BLaER1 treated with 17β-estradiol and CSF1 and Interleukin-3, amounts not matched to agents 10 nM and 100 nM (cell line): Measurements from ENCODE around the gene PLXNC1.

Experiments
- H3K27ac ChIP-seq, 11 experiments: shearing (Covaris generic); formaldehyde crosslinking; 2 replicates each; pipeline ENCODE4 v1.8.1; 2022
- H3K27me3 ChIP-seq, 11 experiments: shearing (Covaris generic); formaldehyde crosslinking; 2 replicates each; pipeline ENCODE4 v1.8.1; 2022
- H3K36me3 ChIP-seq, 11 experiments: shearing (Covaris generic); formaldehyde crosslinking; 2 replicates each; pipeline ENCODE4 v1.8.1; 2022
- H3K4me1 ChIP-seq, 10 experiments: shearing (Covaris generic); formaldehyde crosslinking; 2 replicates each; pipeline ENCODE4 v1.8.1; 2022
- H3K4me2 ChIP-seq, 11 experiments: shearing (Covaris generic); formaldehyde crosslinking; 2 replicates each; pipeline ENCODE4 v1.8.1; 2022
- H3K4me3 ChIP-seq, 10 experiments: shearing (Covaris generic); formaldehyde crosslinking; 2 replicates each; pipeline ENCODE4 v1.8.1; 2022
- H3K9ac ChIP-seq, 11 experiments: shearing (Covaris generic); formaldehyde crosslinking; 2 replicates each; pipeline ENCODE4 v1.8.1; 2022
- H3K9me3 ChIP-seq, 11 experiments: shearing (Covaris generic); formaldehyde crosslinking; replicated peaks in 1 of 11; 2 replicates each; pipeline ENCODE4 v1.8.1; 2022
- H4K20me1 ChIP-seq, 11 experiments: shearing (Covaris generic); formaldehyde crosslinking; 2 replicates each; pipeline ENCODE4 v1.8.1; 2022
- Cebpa-rat ChIP-seq, 11 experiments: shearing (Covaris generic); IDR thresholded peaks; 2 replicates each; pipeline ENCODE4 v1.8.1; 2022

Gene PLXNC1

DNA sequence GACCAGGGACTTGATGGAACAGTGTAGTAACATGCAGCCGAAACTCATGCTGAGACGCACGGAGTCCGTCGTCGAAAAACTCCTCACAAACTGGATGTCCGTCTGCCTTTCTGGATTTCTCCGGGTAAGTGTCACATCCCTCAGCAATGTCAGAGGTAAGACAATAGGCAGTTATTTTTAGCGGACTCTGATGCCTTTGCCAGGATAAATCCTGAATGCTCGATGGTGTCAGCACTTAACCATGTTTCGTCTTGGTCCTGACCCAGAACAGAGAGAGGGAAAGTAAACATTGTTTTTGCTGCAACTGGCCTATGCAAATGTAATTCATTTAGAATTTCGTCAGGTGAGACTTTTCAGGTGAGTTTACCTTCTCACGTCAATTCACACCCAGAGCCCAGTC is 112.3 kb downstream of the PLXNC1 start:
- TF ChIP-seq Cebpa-rat (IDR thresholded peaks at IDR 0.05): no peak
- Histone ChIP-seq H3K9ac (no peak overlapping the region), H3K9me3 (no peaks in the 10 kb centered on the region), H4K20me1 (no peaks in the 10 kb centered on the region), H3K4me2 (no peak overlapping the region), H3K27me3 (no peaks in the 10 kb centered on the region), H3K4me1 (peaks cover 26 to 41% (median 31%) of the 10 kb centered on the region in 10 experiments), H3K36me3 (peaks cover 0 to 30% (median 0%) of the 10 kb centered on the region in 11 experiments; a peak in 7 of 22 replicates), H3K4me3 (no peak overlapping the region), H3K27ac (no peak overlapping the region)

DNA sequence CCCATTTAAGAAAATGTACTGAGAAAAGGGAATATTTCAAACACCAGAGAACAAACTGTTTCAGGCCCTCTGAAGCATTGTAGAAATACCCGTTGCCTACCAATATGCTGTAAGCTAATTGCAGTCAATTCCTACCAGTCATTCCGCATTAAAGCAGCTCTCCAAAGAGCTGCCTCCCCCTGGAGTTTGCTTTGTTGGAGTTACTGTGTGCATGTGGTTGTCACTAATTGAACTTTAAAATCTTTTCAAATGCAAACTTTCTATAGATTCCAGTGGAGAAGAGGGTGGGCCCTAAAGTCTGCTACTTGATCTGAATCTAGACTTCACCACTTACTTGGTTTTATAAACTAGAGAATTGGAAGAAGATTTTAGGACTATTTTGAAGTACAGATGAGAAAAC is 112.7 kb downstream of the PLXNC1 start:
- Histone ChIP-seq H3K27me3 (0 out of 22 replicates have a peak, but pooled peaks cover 0 to 3% (median 0%) of the 10 kb centered on the region in 11 experiments), H3K4me3 (no peak overlapping the region), H3K27ac (no peak overlapping the region), H3K9ac (no peak overlapping the region), H3K9me3 (no peaks in the 10 kb centered on the region), H3K36me3 (peaks cover 0 to 26% (median 0%) of the 10 kb centered on the region in 11 experiments; a peak in 7 of 22 replicates), H3K4me1 (peaks cover 28 to 45% (median 35%) of the 10 kb centered on the region in 10 experiments), H4K20me1 (no peaks in the 10 kb centered on the region), H3K4me2 (no peak overlapping the region)
- no peak for TF ChIP-seq Cebpa-rat (IDR thresholded peaks at IDR 0.05)

DNA sequence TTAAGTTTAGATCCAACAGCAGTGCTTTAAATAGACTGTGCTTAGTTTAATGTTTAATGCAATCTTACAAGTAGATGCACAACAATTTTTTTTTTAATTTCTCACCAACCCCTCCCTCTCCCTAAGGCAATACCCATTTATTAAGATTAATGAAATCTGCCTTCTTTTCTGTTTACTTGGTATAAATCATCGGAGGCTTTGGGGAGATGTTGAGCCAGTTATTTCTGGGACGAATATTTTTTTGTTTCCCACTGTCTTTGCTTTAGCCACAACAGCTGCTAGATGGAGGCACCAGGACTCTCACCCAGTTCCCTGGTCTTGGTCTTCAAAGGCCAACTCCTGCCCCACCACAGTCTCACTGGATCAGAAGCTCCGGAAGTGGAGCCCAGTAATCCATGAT is 113.4 kb downstream of the PLXNC1 start:
- Histone ChIP-seq H3K4me1 (peaks cover 35 to 52% (median 42%) of the 10 kb centered on the region in 10 experiments), H3K4me2 (peak overlapping the region; percentile 71 to 96 (median 87)), H3K4me3 (peak overlapping the region in 9 of 10 experiments; percentile 47 to 72 (median 59); a peak in 8 of 20 replicates), H4K20me1 (no peaks in the 10 kb centered on the region), H3K9me3 (no peaks in the 10 kb centered on the region), H3K9ac (peak overlapping the region in 7 of 11 experiments; percentile 60 to 72 (median 67); a peak in 10 of 22 replicates), H3K27me3 (0 out of 22 replicates have a peak, but pooled peaks cover 0 to 4% (median 0%) of the 10 kb centered on the region in 11 experiments), H3K27ac (peak overlapping the region in 9 of 11 experiments; percentile 56 to 77 (median 74); a peak in 18 of 22 replicates), H3K36me3 (peaks cover 0 to 22% (median 0%) of the 10 kb centered on the region in 11 experiments; a peak in 7 of 22 replicates)
- TF ChIP-seq Cebpa-rat (IDR thresholded peaks at IDR 0.05): no peak

DNA sequence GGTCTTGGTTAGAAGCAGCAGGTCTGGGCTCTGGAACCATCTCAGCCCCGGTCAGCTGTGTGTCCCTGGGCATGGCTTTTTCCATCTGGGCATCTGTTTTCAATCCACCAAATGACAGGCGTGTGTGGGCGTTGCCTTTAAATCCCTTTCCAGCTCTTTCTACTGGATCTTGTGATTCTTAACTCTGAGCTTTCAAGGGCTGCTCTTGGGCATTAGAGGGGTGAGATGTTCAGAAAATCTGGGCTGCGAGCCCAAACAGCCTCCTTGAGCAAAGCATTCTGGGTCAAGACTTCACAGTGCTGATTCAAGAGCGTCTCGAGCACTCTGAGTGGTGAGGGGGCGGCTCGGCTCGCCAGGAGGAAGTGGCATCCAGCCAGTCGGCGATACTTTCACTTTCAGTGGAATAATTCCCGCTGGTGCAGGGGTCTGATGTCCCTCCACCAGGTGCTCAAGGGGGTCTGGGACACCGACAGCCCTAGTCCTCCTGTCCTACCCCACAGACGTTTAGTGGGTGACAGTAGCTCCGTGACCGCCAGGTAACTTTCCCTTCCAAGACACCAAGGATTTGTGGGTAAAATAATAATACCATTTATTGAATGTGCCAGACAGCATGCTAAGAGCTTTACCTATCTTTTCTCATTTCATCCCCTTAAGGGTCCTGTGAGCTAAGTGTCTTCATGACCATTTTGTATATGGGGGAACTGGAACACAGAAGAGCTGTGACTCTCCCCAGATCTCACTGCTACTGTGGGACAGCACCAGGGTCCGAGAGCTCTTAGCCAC is 114.0 kb downstream of the PLXNC1 start:
- peak overlapping the region; percentile 22 to 77 (median 74); a peak in 21 of 22 replicates for H3K27ac ChIP-seq
- 0 out of 22 replicates have a peak, but pooled peaks cover 0 to 4% (median 0%) of the 10 kb centered on the region in 11 experiments for H3K27me3 ChIP-seq
- H3K4me1 ChIP-seq: peaks cover 41 to 58% (median 48%) of the 10 kb centered on the region in 10 experiments
- TF ChIP-seq Cebpa-rat (IDR thresholded peaks at IDR 0.05): no peak
- H3K9me3 ChIP-seq: no peaks in the 10 kb centered on the region
- peak overlapping the region; percentile 71 to 96 (median 87) for H3K4me2 ChIP-seq
- no peaks in the 10 kb centered on the region for H4K20me1 ChIP-seq
- peak overlapping the region; percentile 45 to 73 (median 66); a peak in 20 of 22 replicates for H3K9ac ChIP-seq
- peak overlapping the region; percentile 47 to 72 (median 58) for H3K4me3 ChIP-seq
- H3K36me3 ChIP-seq: peaks cover 0 to 22% (median 0%) of the 10 kb centered on the region in 11 experiments; a peak in 7 of 22 replicates

DNA sequence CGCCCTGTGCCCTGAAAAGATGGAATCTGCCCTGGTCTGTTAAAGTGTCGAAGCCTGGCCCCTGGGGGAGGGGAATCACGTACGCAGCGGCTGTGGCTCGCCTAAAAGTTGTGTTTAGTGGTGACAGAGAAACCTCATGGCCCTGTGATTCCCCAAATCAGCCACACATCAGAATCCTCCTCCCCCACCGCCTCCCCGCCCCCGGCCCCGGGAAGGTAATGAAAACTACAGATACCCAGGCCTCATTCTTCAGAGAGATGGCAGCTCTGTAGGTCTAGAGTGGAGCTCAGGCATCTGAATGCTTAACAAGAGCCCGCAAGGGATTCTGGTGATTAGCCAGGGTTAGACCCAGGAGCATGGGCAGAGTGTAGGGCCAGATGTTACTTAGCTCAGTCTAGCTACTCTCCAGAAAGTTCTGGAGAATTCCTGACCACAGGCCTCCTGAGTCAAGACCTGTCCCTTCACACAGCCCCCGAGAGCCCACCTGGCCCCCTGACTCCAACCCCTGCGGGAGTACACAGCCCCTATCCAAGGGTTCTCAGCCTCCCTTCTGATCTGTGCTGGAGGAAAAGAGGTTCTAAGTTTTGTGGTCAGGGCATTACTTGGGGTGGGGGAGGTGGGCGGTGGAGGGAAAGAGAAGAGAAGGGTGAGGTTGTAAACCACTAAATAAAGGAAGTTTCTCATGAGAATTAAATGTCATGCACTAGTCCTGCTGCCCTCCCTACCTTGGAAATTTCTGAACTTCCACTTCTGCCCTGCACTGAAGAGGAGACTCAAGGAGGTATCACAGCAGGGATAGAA is 114.8 kb downstream of the PLXNC1 start:
- H3K4me3 ChIP-seq: peak overlapping the region; percentile 47 to 72 (median 58); a peak in 19 of 20 replicates
- no peak for TF ChIP-seq Cebpa-rat (IDR thresholded peaks at IDR 0.05)
- peaks cover 0 to 22% (median 0%) of the 10 kb centered on the region in 11 experiments; a peak in 7 of 22 replicates for H3K36me3 ChIP-seq
- peak overlapping the region in 10 of 11 experiments; percentile 45 to 73 (median 66); a peak in 19 of 22 replicates for H3K9ac ChIP-seq
- H3K4me1 ChIP-seq: peaks cover 49 to 66% (median 56%) of the 10 kb centered on the region in 10 experiments
- H3K4me2 ChIP-seq: peak overlapping the region; percentile 71 to 96 (median 87)
- H4K20me1 ChIP-seq: no peaks in the 10 kb centered on the region
- no peaks in the 10 kb centered on the region for H3K9me3 ChIP-seq
- peak overlapping the region; percentile 22 to 77 (median 74); a peak in 21 of 22 replicates for H3K27ac ChIP-seq
- 0 out of 22 replicates have a peak, but pooled peaks cover 0 to 4% (median 0%) of the 10 kb centered on the region in 11 experiments for H3K27me3 ChIP-seq

DNA sequence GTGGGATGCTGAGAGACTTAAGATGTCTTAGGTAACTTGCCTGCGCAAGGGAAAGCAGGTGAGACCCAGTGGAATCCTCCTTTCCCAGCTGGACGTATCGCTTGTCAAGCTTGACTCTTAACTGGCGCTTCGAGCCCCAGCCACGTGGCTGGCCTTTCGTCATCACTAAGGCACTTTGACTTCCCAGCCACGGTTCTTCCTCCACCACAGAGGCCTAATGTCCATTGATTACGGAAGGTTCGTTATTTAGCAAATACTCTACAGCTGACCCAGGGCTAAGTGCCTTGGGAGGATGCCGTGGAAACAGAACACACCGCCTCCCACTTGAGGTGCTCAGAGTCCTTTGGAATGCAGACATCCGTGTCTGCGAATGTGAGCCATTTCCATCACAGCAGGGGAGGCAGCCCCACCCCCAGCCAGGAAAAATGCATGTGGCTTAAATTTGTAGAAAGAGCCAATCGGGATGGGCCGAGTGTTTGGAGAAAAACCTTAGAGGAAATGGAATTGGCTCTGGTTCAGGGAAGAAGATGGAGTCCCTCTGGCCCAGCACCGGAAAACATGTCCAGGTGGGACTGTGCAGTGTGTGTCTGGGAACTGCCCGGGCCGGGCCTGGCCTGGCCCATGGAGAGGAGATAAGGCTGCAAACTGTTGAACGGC is 115.7 kb downstream of the PLXNC1 start:
- Histone ChIP-seq H3K4me1 (peaks cover 51 to 70% (median 60%) of the 10 kb centered on the region in 10 experiments), H3K9me3 (no peaks in the 10 kb centered on the region), H3K27me3 (0 out of 22 replicates have a peak, but pooled peaks cover 0 to 4% (median 0%) of the 10 kb centered on the region in 11 experiments), H3K4me2 (peak overlapping the region; percentile 71 to 96 (median 87)), H3K27ac (peak overlapping the region in 6 of 11 experiments; percentile 61 to 77 (median 75); a peak in 12 of 22 replicates), H3K9ac (peak overlapping the region in 2 of 11 experiments; percentile 18 to 73; a peak in 1 of 22 replicates), H3K36me3 (peaks cover 0 to 22% (median 0%) of the 10 kb centered on the region in 11 experiments; a peak in 7 of 22 replicates), H4K20me1 (no peaks in the 10 kb centered on the region), H3K4me3 (0 out of 20 replicates have a peak overlapping the region, but pooled peaks of 1 of the 10 experiments have one; percentile 1)
- no peak for TF ChIP-seq Cebpa-rat (IDR thresholded peaks at IDR 0.05)

DNA sequence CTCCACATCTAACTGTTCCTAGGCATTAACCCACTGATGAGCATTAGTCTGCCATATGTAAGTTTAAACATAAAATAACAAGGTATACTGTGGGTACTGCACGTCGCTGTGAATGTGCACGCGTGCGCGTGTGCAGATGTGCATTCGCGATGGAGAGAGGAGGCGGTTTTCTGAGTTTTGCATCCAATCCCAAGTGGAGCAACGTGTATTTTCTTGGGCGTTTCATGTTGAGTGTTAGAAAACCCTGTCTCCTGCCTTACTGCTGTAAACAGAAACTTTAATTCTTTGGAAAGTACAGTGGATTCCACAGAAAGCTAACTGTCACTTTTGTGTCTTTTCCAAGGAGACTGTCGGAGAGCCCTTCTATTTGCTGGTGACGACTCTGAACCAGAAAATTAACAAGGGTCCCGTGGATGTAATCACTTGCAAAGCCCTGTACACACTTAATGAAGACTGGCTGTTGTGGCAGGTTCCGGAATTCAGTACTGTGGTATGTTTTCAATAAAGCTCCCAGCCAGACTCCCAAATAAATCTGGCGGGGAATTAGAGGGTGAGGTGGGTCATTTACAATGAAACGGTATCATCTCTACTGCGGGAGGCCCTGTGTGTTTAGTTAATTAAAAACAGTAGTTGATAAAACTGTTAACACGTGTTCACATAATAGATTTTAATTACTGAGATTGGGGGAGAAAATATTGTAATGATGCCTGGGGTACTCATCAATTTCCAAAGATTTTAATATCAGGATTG is 116.5 kb downstream of the PLXNC1 start:
- peak overlapping the region in 1 of 11 experiments; percentile 80; a peak in 2 of 22 replicates for H3K4me2 ChIP-seq
- H3K4me1 ChIP-seq: peaks cover 51 to 70% (median 60%) of the 10 kb centered on the region in 10 experiments
- no peak for TF ChIP-seq Cebpa-rat (IDR thresholded peaks at IDR 0.05)

More for the DNA sequence above, 116.5 kb downstream of the PLXNC1 start:
- Histone ChIP-seq H3K27me3 (0 out of 22 replicates have a peak, but pooled peaks cover 0 to 4% (median 0%) of the 10 kb centered on the region in 11 experiments), H3K9ac (no peak overlapping the region), H3K9me3 (no peaks in the 10 kb centered on the region), H3K27ac (no peak overlapping the region), H4K20me1 (no peaks in the 10 kb centered on the region), H3K36me3 (peaks cover 0 to 17% (median 0%) of the 10 kb centered on the region in 11 experiments; a peak in 7 of 22 replicates), H3K4me3 (no peak overlapping the region)
